Spleen (tissue), 7 donors: ENCODE data around the gene HOXC5.

Experiments used
- POLR2A ChIP-seq, 3 donors: fragments of 450-650 bp; IDR thresholded peaks; one replicate each; pipeline ENCODE4 v1.5.1; 2017; ENCODE audit warnings: antibody characterized with exemption in 3 of 3, mild to moderate bottlenecking in 1 of 3
- POLR2AphosphoS5 ChIP-seq, 3 donors: sonication (generic); formaldehyde crosslinking; IDR thresholded peaks; one replicate each; pipeline ENCODE4 v1.5.1; 2017; ENCODE audit warnings: antibody characterized with exemption in 3 of 3
- TF ChIP-seq, protein P1 (sequence below), 11 experiments: fragments of 200-600 bp in 7 of 11; fragments of 450-650 bp in 4 of 11; sonication (generic) in 4 of 11; IDR thresholded peaks in 8 of 11; conservative IDR thresholded peaks in 3 of 11; 1 replicate in 7 of 11; 2 replicates in 4 of 11; pipeline versions ENCODE4 v1.4.0 to v1.8.0; 2016 to 2021; ENCODE audit warnings: antibody characterized with exemption in 11 of 11, inconsistent platforms in 4 of 11, mild to moderate bottlenecking in 1 of 11
- donor health status: DM: no; HTN: no; CAD: no; lungs with moderate emphysema.
- donor health status: DM: no; HTN: no; CAD: no.
- donor health status: DM: no; HTN: no; CAD: no.

DNA sequence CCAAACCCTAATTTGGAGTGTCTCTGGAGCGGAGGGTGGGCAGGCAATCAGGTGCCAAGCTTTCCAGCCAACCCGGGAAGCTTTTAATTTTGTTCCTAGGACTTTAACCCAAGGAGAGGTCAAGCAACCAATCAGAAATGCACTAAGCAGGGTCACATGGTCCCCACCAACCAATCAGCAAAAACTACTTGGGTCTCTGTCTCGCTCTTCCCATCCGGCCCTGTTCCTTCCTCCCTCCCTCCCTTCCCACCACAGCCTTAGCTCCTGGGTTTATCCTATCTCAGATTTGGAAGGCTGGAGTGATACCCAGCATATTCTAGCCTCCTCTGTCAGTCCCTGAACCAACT lies 7.3 kb downstream of the HOXC5 start:
- TF ChIP-seq, protein P1, sequence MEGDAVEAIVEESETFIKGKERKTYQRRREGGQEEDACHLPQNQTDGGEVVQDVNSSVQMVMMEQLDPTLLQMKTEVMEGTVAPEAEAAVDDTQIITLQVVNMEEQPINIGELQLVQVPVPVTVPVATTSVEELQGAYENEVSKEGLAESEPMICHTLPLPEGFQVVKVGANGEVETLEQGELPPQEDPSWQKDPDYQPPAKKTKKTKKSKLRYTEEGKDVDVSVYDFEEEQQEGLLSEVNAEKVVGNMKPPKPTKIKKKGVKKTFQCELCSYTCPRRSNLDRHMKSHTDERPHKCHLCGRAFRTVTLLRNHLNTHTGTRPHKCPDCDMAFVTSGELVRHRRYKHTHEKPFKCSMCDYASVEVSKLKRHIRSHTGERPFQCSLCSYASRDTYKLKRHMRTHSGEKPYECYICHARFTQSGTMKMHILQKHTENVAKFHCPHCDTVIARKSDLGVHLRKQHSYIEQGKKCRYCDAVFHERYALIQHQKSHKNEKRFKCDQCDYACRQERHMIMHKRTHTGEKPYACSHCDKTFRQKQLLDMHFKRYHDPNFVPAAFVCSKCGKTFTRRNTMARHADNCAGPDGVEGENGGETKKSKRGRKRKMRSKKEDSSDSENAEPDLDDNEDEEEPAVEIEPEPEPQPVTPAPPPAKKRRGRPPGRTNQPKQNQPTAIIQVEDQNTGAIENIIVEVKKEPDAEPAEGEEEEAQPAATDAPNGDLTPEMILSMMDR (IDR thresholded peaks at IDR 0.05 in 8 of 11, conservative IDR thresholded peaks at IDR 0.05 in 3 of 11) = no peak
- TF ChIP-seq POLR2A (IDR thresholded peaks at IDR 0.05) (no peak), POLR2AphosphoS5 (IDR thresholded peaks at IDR 0.05) (no peak)
